Measurements from ENCODE around the gene PKDCC.

DNA sequence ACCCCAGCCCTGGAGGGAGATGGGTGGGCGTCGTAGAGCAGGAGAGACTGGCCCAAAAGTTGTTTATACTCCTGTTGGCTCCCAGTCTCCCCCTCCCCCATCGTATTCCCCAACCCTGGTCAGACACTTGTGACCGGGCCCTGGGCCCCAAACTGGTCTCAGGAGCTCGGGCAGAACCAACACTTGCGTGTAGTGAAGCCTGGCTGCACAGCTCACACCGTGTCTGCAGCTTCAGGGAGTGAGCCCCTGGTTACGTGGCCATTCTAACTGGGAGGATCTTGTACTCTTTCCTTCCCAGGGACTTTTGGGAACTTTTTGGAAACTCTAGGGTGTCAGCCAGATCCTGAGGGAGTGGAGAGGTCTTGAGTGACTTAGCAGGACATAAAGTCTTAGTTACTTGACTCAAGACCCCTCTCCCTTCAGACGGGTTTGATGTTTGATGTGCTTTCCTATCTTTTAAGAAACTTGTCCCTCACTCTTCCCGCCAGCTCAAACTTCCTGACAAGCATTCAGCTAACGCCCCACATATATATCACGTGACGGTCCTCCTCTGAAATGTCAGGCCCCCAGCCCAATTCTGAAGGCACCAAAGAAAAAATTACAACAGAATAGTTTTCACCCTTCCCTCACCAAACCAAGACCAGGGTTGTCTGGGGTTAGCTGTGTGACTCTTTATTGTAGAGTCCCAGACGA, 2.3 kb downstream of the PKDCC start:
- TF ChIP-seq CTCF (optimal IDR thresholded peaks at IDR 0.05 in 1 of 3, IDR thresholded peaks at IDR 0.05 in 1 of 3, conservative IDR thresholded peaks at IDR 0.05 in 1 of 3; ENCODE audit: extremely low read depth in 1 of 3, insufficient read depth in 2 of 3, low read length in 3 of 3) (no peak), EZH2 (IDR thresholded peaks at IDR 0.05; ENCODE audit: low read length) (no peak)

Measured in keratinocyte (primary cell).